ES-I3 (cell line): Measurements from ENCODE around the gene OXNAD1.

Source experiments
- H3K36me3 ChIP-seq: 2 replicates; pipeline ENCODE4 v1.6.1; 2013; ENCODE audit warnings: mild to moderate bottlenecking, low read length, control low read depth, moderate library complexity; ENCODE audit not compliant: insufficient read depth
- H3K4me1 ChIP-seq: 2 replicates; pipeline ENCODE4 v1.6.1; 2013; ENCODE audit warnings: mild to moderate bottlenecking, control low read depth, low read length; ENCODE audit not compliant: insufficient read depth
- H3K9ac ChIP-seq: 2 replicates; pipeline ENCODE4 v1.6.1; 2013; ENCODE audit warnings: low read depth, mild to moderate bottlenecking, low read length, moderate library complexity
- H3K9me3 ChIP-seq: 2 replicates; pipeline ENCODE4 v1.6.1; 2013; ENCODE audit warnings: mild to moderate bottlenecking, low read length, moderate library complexity; ENCODE audit not compliant: control insufficient read depth, insufficient read depth

OXNAD1 gene

GRCh38 chr3:16239780-16240179 is 25.2 kb upstream of the OXNAD1 start:
- Histone ChIP-seq H3K9me3 (no peaks in the 10 kb centered on the region), H3K4me1 (no peaks in the 10 kb centered on the region), H3K36me3 (no peaks in the 10 kb centered on the region), H3K9ac (no peak overlapping the region)

- Histone ChIP-seq H3K4me1 (no peaks in the 10 kb centered on the region), H3K9ac (no peak overlapping the region), H3K9me3 (no peaks in the 10 kb centered on the region), H3K36me3 (no peaks in the 10 kb centered on the region)
Observed at GRCh38 chr3:16240229-16241023, 24.6 kb upstream of the OXNAD1 start.

- no peaks in the 10 kb centered on the region for H3K36me3 ChIP-seq
- no peak overlapping the region for H3K9ac ChIP-seq
- H3K4me1 ChIP-seq = no peaks in the 10 kb centered on the region
- H3K9me3 ChIP-seq = no peaks in the 10 kb centered on the region
Observed at GRCh38 chr3:16241225-16241624, 23.8 kb upstream of the OXNAD1 start.

DNA sequence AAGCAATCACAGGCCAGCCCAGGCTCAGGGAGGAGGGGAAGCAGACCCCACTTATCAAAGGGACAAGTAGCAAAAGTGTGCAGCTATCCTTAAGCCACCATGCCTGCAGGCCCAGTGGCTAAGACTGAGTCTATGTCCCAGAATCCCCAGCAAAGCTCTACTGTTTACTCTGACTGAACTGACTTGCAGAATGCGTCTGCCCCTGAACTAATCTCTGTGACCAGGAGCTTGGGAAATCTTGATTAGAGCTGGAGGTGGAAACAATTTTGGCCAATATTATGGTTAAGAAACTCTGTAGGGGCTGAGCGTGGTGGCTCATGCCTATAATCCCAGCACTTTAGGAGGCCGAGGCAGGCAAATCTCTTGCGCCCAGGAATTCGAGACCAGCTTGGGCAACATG is 22.8 kb upstream of the OXNAD1 start:
- no peaks in the 10 kb centered on the region for H3K36me3 ChIP-seq
- no peak overlapping the region for H3K9ac ChIP-seq
- H3K9me3 ChIP-seq = no peaks in the 10 kb centered on the region
- no peaks in the 10 kb centered on the region; the same call in 1 of the 2 replicates for H3K4me1 ChIP-seq

GRCh38 chr3:16243706-16244490 is 21.1 kb upstream of the OXNAD1 start:
- Histone ChIP-seq H3K9me3 (no peaks in the 10 kb centered on the region), H3K9ac (no peak overlapping the region), H3K4me1 (peaks cover 7% of the 10 kb centered on the region; the same call in 1 of the 2 replicates), H3K36me3 (no peaks in the 10 kb centered on the region)

DNA sequence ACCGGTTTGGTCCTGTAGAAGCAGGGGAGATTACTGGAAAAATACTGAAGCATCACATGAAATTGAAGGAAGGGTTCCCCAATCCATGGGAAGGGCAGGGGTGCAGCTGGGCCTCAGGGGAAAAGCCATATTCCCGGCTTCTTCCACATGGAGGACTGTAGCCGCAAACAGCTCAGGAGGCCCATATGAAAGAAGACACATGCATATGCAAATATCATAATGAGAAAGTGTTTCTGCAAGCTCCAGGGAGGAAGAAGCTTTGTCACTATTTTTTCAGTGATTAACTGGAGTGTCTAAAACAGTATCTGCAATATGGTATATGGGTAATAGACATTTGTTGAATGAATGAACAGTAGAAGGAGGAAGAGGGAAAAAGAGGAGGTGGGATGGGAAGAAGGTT is 19.4 kb upstream of the OXNAD1 start:
- peaks cover 7% of the 10 kb centered on the region; the same call in 1 of the 2 replicates for H3K4me1 ChIP-seq
- H3K9me3 ChIP-seq = no peaks in the 10 kb centered on the region
- H3K9ac ChIP-seq = no peak overlapping the region
- H3K36me3 ChIP-seq = no peaks in the 10 kb centered on the region

GRCh38 chr3:16247282-16248061 is 17.5 kb upstream of the OXNAD1 start:
- no peaks in the 10 kb centered on the region for H3K36me3 ChIP-seq
- H3K9ac ChIP-seq = no peak overlapping the region
- peaks cover 7% of the 10 kb centered on the region; the same call in 1 of the 2 replicates for H3K4me1 ChIP-seq

DNA sequence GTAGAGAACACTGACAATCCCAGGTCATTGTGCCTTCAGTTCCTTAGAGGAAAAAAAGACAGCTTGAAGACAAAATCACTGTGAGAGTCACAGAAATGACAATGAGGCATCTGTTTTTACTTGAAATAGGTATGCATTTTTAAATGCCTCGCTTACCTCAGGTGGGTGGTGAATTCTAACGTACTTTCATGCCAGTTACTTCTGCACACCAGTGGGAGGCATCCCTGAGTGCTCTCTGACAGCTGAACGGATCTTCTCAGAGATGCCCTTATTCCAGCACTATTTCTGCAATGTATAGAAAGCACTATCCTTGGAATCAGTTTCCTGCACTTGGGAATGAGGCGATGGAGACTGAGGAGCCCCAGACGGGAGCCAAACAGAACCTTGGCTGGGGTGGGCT is 16.5 kb upstream of the OXNAD1 start:
- Histone ChIP-seq H3K9ac (no peak overlapping the region), H3K4me1 (peaks cover 7% of the 10 kb centered on the region; the same call in 1 of the 2 replicates), H3K9me3 (no peaks in the 10 kb centered on the region), H3K36me3 (no peaks in the 10 kb centered on the region)

More at GRCh38 chr3:16247282-16248061, 17.5 kb upstream of the OXNAD1 start:
- no peaks in the 10 kb centered on the region for H3K9me3 ChIP-seq

DNA sequence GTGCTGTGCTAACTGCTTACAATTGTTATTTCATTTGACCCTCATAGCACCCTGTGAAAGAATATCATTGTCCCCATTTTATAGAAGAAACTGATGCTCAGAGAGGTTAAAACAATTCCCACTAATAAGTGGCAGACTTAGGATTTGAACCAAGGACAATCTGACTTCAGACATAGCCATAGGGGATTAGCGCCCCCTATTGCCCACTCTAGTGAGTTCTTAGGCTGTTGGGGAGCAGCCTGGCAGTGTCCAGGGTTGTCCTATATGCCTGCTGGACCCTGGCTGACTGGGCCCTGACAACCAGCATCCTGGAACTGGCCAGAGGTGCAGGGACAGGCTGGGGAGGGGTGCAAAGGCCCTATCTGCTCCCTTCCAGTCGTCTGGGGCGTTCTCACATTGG is 15.7 kb upstream of the OXNAD1 start:
- Histone ChIP-seq H3K9ac (no peak overlapping the region), H3K4me1 (peaks cover 7% of the 10 kb centered on the region; the same call in 1 of the 2 replicates), H3K9me3 (no peaks in the 10 kb centered on the region), H3K36me3 (no peaks in the 10 kb centered on the region)

GRCh38 chr3:16249886-16250285 is 15.1 kb upstream of the OXNAD1 start:
- no peak overlapping the region for H3K9ac ChIP-seq
- H3K4me1 ChIP-seq = peaks cover 7% of the 10 kb centered on the region; the same call in 1 of the 2 replicates
- no peaks in the 10 kb centered on the region for H3K9me3 ChIP-seq
- no peaks in the 10 kb centered on the region for H3K36me3 ChIP-seq

GRCh38 chr3:16251316-16252085 is 13.5 kb upstream of the OXNAD1 start:
- H3K4me1 ChIP-seq = peaks cover 7% of the 10 kb centered on the region; the same call in 1 of the 2 replicates

DNA sequence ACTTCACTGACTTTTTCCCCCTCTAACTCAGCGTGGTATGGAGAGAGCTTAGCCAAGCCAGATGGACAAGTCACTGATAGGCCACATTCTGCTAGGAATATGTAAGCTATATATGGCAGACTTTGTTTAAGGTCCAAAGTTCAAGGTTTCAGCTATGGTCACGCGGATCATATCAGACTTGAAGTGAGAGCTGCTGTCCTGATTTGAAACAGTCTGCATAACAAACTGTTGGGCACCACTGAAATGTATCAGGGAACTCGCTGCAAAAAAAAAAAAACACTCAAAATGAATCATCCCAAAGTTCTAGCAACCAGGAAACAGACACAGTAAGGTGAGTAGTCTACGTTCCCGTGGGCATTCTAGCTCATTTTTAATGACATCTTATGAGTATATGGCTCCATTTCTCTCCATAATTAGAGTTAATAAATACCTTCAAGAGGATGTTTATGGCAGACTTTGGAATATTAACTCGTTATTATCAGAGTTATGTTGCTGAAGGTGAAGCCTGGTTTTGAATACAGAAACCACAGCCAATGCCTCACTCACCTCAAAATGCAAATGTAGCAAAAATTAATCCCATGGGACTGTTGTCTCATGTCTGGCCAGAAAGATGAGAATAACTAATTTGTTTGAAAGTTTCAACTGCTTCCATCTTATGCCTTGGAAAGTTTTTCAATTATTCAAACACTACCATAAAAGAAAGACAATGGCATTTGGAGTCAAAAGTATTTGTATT is 12.6 kb upstream of the OXNAD1 start:
- Histone ChIP-seq H3K36me3 (no peaks in the 10 kb centered on the region), H3K4me1 (peaks cover 7% of the 10 kb centered on the region; the same call in 1 of the 2 replicates), H3K9me3 (no peaks in the 10 kb centered on the region), H3K9ac (no peak overlapping the region)

More at GRCh38 chr3:16251316-16252085, 13.5 kb upstream of the OXNAD1 start:
- Histone ChIP-seq H3K9ac (no peak overlapping the region), H3K9me3 (no peaks in the 10 kb centered on the region), H3K36me3 (no peaks in the 10 kb centered on the region)

DNA sequence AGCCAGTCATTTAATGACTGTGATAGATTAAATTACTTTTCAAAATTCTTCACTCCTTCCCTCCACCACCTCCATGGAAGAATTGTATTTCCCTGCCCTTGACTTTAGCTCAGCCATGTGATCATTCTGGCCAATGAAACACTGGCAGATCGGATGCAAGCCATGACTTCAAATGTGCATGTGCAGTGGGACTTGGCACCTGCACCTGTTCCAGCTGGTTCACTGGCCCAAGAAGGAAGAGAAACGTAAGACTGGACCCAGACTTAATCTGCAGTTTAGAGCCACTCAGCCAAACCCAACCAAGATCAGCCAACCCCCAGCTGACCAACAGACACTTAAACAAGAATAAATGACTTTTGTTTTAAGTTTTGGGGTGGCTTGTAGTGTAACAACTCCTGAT is 12.0 kb upstream of the OXNAD1 start:
- no peaks in the 10 kb centered on the region for H3K9me3 ChIP-seq
- no peaks in the 10 kb centered on the region for H3K36me3 ChIP-seq
- H3K9ac ChIP-seq = no peak overlapping the region
- H3K4me1 ChIP-seq = 0 out of 2 replicates have a peak, but pooled peaks cover 1% of the 10 kb centered on the region
